ENCODE measurements around the gene IGFBP5. TPM values are rescaled to one million over a fixed set of nuclear protein-coding genes. Genes with fewer than 3 reads are reported as not detected.

Gene IGFBP5
- total and polyA plus RNA-seq, 9 of the 15 experiments (the other 6 are each of a cell fraction or from before 2014, with no cell fraction given): 0.01 to 1.9 (median 0.03) TPM; not detected in 6

DNA sequence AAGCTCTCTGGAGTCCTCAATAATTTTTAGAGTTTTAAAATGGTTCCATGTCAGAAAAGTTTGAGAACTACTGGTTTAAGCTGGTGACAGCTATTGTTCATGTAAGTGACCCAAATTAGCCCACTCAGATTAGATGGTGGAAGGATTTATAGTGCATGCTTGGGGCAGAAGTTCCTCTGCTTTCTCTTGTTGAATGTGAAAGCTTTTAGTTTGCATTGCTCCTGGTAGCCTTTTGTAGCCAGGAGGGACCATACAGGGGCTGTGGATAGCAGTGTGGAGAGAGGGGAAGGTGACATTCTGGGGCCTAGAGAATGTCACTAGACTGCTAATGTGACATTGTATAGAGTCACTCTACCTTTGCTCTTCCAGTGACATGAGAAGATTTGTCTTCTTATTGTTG, 40.3 kb upstream of the IGFBP5 start (continued):
- no peak for TF ChIP-seq ARID2 (IDR thresholded peaks at IDR 0.05)
- no peak for TF ChIP-seq MIER1 (IDR thresholded peaks at IDR 0.05; ENCODE audit: low read depth)
- TF ChIP-seq, protein P1, sequence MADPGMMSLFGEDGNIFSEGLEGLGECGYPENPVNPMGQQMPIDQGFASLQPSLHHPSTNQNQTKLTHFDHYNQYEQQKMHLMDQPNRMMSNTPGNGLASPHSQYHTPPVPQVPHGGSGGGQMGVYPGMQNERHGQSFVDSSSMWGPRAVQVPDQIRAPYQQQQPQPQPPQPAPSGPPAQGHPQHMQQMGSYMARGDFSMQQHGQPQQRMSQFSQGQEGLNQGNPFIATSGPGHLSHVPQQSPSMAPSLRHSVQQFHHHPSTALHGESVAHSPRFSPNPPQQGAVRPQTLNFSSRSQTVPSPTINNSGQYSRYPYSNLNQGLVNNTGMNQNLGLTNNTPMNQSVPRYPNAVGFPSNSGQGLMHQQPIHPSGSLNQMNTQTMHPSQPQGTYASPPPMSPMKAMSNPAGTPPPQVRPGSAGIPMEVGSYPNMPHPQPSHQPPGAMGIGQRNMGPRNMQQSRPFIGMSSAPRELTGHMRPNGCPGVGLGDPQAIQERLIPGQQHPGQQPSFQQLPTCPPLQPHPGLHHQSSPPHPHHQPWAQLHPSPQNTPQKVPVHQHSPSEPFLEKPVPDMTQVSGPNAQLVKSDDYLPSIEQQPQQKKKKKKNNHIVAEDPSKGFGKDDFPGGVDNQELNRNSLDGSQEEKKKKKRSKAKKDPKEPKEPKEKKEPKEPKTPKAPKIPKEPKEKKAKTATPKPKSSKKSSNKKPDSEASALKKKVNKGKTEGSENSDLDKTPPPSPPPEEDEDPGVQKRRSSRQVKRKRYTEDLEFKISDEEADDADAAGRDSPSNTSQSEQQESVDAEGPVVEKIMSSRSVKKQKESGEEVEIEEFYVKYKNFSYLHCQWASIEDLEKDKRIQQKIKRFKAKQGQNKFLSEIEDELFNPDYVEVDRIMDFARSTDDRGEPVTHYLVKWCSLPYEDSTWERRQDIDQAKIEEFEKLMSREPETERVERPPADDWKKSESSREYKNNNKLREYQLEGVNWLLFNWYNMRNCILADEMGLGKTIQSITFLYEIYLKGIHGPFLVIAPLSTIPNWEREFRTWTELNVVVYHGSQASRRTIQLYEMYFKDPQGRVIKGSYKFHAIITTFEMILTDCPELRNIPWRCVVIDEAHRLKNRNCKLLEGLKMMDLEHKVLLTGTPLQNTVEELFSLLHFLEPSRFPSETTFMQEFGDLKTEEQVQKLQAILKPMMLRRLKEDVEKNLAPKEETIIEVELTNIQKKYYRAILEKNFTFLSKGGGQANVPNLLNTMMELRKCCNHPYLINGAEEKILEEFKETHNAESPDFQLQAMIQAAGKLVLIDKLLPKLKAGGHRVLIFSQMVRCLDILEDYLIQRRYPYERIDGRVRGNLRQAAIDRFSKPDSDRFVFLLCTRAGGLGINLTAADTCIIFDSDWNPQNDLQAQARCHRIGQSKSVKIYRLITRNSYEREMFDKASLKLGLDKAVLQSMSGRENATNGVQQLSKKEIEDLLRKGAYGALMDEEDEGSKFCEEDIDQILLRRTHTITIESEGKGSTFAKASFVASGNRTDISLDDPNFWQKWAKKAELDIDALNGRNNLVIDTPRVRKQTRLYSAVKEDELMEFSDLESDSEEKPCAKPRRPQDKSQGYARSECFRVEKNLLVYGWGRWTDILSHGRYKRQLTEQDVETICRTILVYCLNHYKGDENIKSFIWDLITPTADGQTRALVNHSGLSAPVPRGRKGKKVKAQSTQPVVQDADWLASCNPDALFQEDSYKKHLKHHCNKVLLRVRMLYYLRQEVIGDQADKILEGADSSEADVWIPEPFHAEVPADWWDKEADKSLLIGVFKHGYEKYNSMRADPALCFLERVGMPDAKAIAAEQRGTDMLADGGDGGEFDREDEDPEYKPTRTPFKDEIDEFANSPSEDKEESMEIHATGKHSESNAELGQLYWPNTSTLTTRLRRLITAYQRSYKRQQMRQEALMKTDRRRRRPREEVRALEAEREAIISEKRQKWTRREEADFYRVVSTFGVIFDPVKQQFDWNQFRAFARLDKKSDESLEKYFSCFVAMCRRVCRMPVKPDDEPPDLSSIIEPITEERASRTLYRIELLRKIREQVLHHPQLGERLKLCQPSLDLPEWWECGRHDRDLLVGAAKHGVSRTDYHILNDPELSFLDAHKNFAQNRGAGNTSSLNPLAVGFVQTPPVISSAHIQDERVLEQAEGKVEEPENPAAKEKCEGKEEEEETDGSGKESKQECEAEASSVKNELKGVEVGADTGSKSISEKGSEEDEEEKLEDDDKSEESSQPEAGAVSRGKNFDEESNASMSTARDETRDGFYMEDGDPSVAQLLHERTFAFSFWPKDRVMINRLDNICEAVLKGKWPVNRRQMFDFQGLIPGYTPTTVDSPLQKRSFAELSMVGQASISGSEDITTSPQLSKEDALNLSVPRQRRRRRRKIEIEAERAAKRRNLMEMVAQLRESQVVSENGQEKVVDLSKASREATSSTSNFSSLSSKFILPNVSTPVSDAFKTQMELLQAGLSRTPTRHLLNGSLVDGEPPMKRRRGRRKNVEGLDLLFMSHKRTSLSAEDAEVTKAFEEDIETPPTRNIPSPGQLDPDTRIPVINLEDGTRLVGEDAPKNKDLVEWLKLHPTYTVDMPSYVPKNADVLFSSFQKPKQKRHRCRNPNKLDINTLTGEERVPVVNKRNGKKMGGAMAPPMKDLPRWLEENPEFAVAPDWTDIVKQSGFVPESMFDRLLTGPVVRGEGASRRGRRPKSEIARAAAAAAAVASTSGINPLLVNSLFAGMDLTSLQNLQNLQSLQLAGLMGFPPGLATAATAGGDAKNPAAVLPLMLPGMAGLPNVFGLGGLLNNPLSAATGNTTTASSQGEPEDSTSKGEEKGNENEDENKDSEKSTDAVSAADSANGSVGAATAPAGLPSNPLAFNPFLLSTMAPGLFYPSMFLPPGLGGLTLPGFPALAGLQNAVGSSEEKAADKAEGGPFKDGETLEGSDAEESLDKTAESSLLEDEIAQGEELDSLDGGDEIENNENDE (IDR thresholded peaks at IDR 0.05; ENCODE audit: low read depth, low read length): no peak
- no peak for TF ChIP-seq RFX1 (IDR thresholded peaks at IDR 0.05)

Measured in K562 (cell line).